SK-N-SH (cell line): Measurements from ENCODE around the gene ZNF280A. TPM values are rescaled to one million over a fixed set of nuclear protein-coding genes. Genes with fewer than 3 reads are reported as not detected.

ENCODE experiments used
- CTCF ChIA-PET: fragments of 300-600, 350-600 bp; formaldehyde crosslinking; extraction: SDS; loops from one replicate; lab custom pipeline; 2021; lab: Yijun Ruan, JAX
- POLR2A ChIA-PET: fragments of 350-600 bp; sonication (Branson Sonifier 250); formaldehyde crosslinking; extraction: SDS; loops from one replicate; lab custom pipeline; 2020; ENCODE audit warnings: antibody characterized with exemption, inconsistent platforms; lab: Yijun Ruan, JAX
- DNase-seq: peaks from one replicate; pipeline ENCODE4 v3.0.0; 2012
- H2AFZ ChIP-seq: fragments of 200-600 bp; sonication (generic); 2 replicates; pipeline ENCODE4 v1.8.1; 2016; ENCODE audit warnings: antibody characterized with exemption, mild to moderate bottlenecking, low read depth
- H3F3A ChIP-seq: fragments of 200-600 bp; sonication (generic); replicated peaks from 2 replicates; pipeline ENCODE3; 2016; ENCODE audit warnings: antibody characterized with exemption, mild to moderate bottlenecking; ENCODE audit not compliant: insufficient read depth
- H3K27ac ChIP-seq, 2 experiments: fragments of 200-500 bp in 1 of 2; fragments of 200-600 bp in 1 of 2; sonication (Bioruptor generic) in 1 of 2; sonication (generic), shearing (Covaris generic) in 1 of 2; 2 replicates each; pipeline versions ENCODE4 v1.5.1 to v1.6.1; 2014 to 2016; ENCODE audit warnings: low read depth in 2 of 2, inconsistent platforms in 1 of 2, low read length in 1 of 2, mild to moderate bottlenecking in 1 of 2, mixed read lengths in 1 of 2
- H3K27me3 ChIP-seq: fragments of 200-600 bp; sonication (generic), shearing (Covaris generic); 2 replicates; pipeline ENCODE4 v1.6.1; 2016; ENCODE audit warnings: mixed run types; ENCODE audit not compliant: insufficient read depth
- H3K36me3 ChIP-seq, 2 experiments: fragments of 200-500 bp in 1 of 2; fragments of 200-600 bp in 1 of 2; sonication (Bioruptor generic) in 1 of 2; sonication (generic) in 1 of 2; replicated peaks in 1 of 2; 2 replicates each; pipeline versions ENCODE3 to v1.5.1; 2014 to 2016; ENCODE audit warnings: low read length in 1 of 2, mild to moderate bottlenecking in 1 of 2; ENCODE audit not compliant: insufficient read depth in 2 of 2, control insufficient read depth in 1 of 2
- H3K4me1 ChIP-seq, 2 experiments: fragments of 200-500 bp in 1 of 2; fragments of 200-600 bp in 1 of 2; sonication (Bioruptor generic) in 1 of 2; sonication (generic), shearing (Covaris generic) in 1 of 2; 2 replicates each; pipeline versions ENCODE4 v1.5.1 to v1.6.1; 2014 to 2016; ENCODE audit warnings: low read depth in 1 of 2, low read length in 1 of 2, mixed run types in 1 of 2; ENCODE audit not compliant: insufficient read depth in 2 of 2, control insufficient read depth in 1 of 2
- H3K4me2 ChIP-seq: fragments of 200-600 bp; sonication (generic), shearing (Covaris generic); 2 replicates; pipeline ENCODE4 v1.6.1; 2017; ENCODE audit warnings: mixed run types
- H3K4me3 ChIP-seq, 2 experiments: fragments of 200-500 bp in 1 of 2; fragments of 200-600 bp in 1 of 2; sonication (Bioruptor generic) in 1 of 2; sonication (generic), shearing (Covaris generic) in 1 of 2; 2 replicates each; pipeline versions ENCODE4 v1.5.1 to v1.8.1; 2014 to 2016; ENCODE audit warnings: low read depth in 2 of 2, inconsistent platforms in 1 of 2, low read length in 1 of 2, mild to moderate bottlenecking in 1 of 2, mixed read lengths in 1 of 2, moderate library complexity in 1 of 2
- H3K79me2 ChIP-seq: fragments of 200-600 bp; sonication (generic); 2 replicates; pipeline ENCODE4 v1.8.1; 2017; ENCODE audit warnings: mild to moderate bottlenecking; ENCODE audit not compliant: insufficient read depth
- H3K9ac ChIP-seq: fragments of 200-600 bp; sonication (generic); 2 replicates; pipeline ENCODE4 v1.6.1; 2017; ENCODE audit warnings: mixed run types
- H3K9me2 ChIP-seq: fragments of 200-600 bp; sonication (generic); 2 replicates; pipeline ENCODE4 v1.6.1; 2017; ENCODE audit warnings: mixed run types
- H3K9me3 ChIP-seq: fragments of 200-600 bp; sonication (generic); 2 replicates; pipeline ENCODE4 v1.6.1; 2017; ENCODE audit warnings: mixed run types, mild to moderate bottlenecking, moderate library complexity
- H4K20me1 ChIP-seq: fragments of 200-600 bp; sonication (generic); 2 replicates; pipeline ENCODE4 v1.6.1; 2017; ENCODE audit warnings: mild to moderate bottlenecking, mixed run types; ENCODE audit not compliant: insufficient read depth
- CTCF ChIP-seq: fragments of 200-600 bp; sonication (generic); IDR thresholded peaks from 2 replicates; pipeline ENCODE4 v1.6.1; 2017; ENCODE audit warnings: antibody characterized with exemption, mild to moderate bottlenecking, moderate library complexity
- EZH2phosphoT487 ChIP-seq: fragments of 200-600 bp; sonication (generic); IDR thresholded peaks from 2 replicates; pipeline ENCODE4 v1.6.1; 2017; ENCODE audit warnings: low read depth, mixed run types, mild to moderate bottlenecking, antibody characterized with exemption, moderate library complexity, borderline replicate concordance
- GABPA ChIP-seq: IDR thresholded peaks from 2 replicates; pipeline ENCODE4 v1.4.0; 2012; ENCODE audit warnings: low read depth, mild to moderate bottlenecking
- GATA2 ChIP-seq: sonication (generic); formaldehyde crosslinking; IDR thresholded peaks from 2 replicates; pipeline ENCODE4 v1.5.0; 2020; ENCODE audit warnings: mild to moderate bottlenecking, missing genetic modification reagents
- IRF3 ChIP-seq: fragments of 150-350 bp; IDR thresholded peaks from 2 replicates; pipeline ENCODE4 v1.6.1; 2016; ENCODE audit warnings: mild to moderate bottlenecking, low read depth, low read length
- JUND ChIP-seq: IDR thresholded peaks from 2 replicates; pipeline ENCODE4 v1.4.0; 2012
- RCOR1 ChIP-seq: fragments of 150-350 bp; IDR thresholded peaks from 2 replicates; pipeline ENCODE4 v1.6.1; 2017; ENCODE audit warnings: antibody characterized with exemption, low read length
- RFX5 ChIP-seq: IDR thresholded peaks from 2 replicates; pipeline ENCODE4 v1.6.1; 2012; ENCODE audit warnings: mild to moderate bottlenecking, improper control_type of control experiment, low read length
- RXRA ChIP-seq: IDR thresholded peaks from 2 replicates; pipeline ENCODE4 v1.4.0; 2012; ENCODE audit warnings: low read depth, mild to moderate bottlenecking, borderline replicate concordance
- SIN3A ChIP-seq: IDR thresholded peaks from 2 replicates; pipeline ENCODE4 v1.6.1; 2012; ENCODE audit warnings: low read depth, mild to moderate bottlenecking, low read length, moderate library complexity, borderline replicate concordance
- TAF1 ChIP-seq: IDR thresholded peaks from 2 replicates; pipeline ENCODE4 v1.6.1; 2012; ENCODE audit warnings: low read depth, mild to moderate bottlenecking, low read length, moderate library complexity, borderline replicate concordance
- TCF12 ChIP-seq: IDR thresholded peaks from 2 replicates; pipeline ENCODE4 v1.4.0; 2012
- WGBS: methylation state at CpG from one replicate; pipeline ENCODE4 v1.1.6; 2017; ENCODE audit warnings: low lambda C conversion rate; 5-methylcytosine and 5-hydroxymethylcytosine counted together
- polyA plus RNA-seq, 3 experiments: library from polyadenylated mRNA; depleted of rRNA; stranded (reverse); fragments of >200 nt; gene quantifications; 2 replicates each; pipeline ENCODE4 v1.2.3, GENCODE V29; 2012

ZNF280A gene
- polyA plus RNA-seq, 1 of the 3 experiments (the other 2 are of a cell fraction): not detected

- Histone ChIP-seq H3K4me1 (peaks cover 0 to 2% of the 10 kb centered on the region in 2 experiments; a peak in 1 of 4 replicates), H2AFZ (no peak overlapping the region)
- TF ChIP-seq GATA2 (CRISPR knock-in tag) (no peak), RCOR1 (no peak), TAF1 (no peak), RXRA (no peak), SIN3A (no peak)
- TF ChIP-seq, all 33 proteins: peak for 0
- Histone ChIP-seq H3K9me2 (no peaks in the 10 kb centered on the region), H3K79me2 (no peaks in the 10 kb centered on the region), H3K27ac (no peak overlapping the region), H3K36me3 (no peaks in the 10 kb centered on the region), H3K4me3 (no peak overlapping the region), H4K20me1 (no peaks in the 10 kb centered on the region), H3K27me3 (peaks cover 6% of the 10 kb centered on the region; the same call in 1 of the 2 replicates), H3F3A (no peaks in the 10 kb centered on the region), H3K4me2 (no peak overlapping the region), H3K9me3 (no peaks in the 10 kb centered on the region), H3K9ac (no peak overlapping the region)
- 54% methylated on average over 1 of the region's 1 CpG for WGBS
- ChIA-PET CTCF (interaction anchor here (0.8 to 5.2 kb wide), 16 partner anchors 18 to 490 kb away, joined by 3 to 43 read pairs (median 6); partner anchors contain the start of gene ZNF280B), POLR2A (no interaction called here)
- no peak for DNase-seq
These were observed 54.3 kb downstream of the ZNF280A start for GRCh38 chr22:22465782-22466181.

- no peak for DNase-seq
- H3K9ac ChIP-seq: no peak overlapping the region
These were observed 54.9 kb downstream of the ZNF280A start for GRCh38 chr22:22465094-22465602.

More at GRCh38 chr22:22465094-22465602, 54.9 kb downstream of the ZNF280A start:
- Histone ChIP-seq H3K4me3 (no peak overlapping the region), H3K79me2 (no peaks in the 10 kb centered on the region), H3K27ac (no peak overlapping the region), H3K4me2 (no peak overlapping the region), H3K9me3 (no peaks in the 10 kb centered on the region), H3K36me3 (no peaks in the 10 kb centered on the region), H2AFZ (no peak overlapping the region), H3F3A (no peaks in the 10 kb centered on the region)
- ChIA-PET CTCF (interaction anchor here (0.8 to 5.2 kb wide), 25 partner anchors 9 to 504 kb away, joined by 3 to 43 read pairs (median 10); partner anchors contain the start of genes PRAME and ZNF280B), POLR2A (no interaction called here)
- WGBS: 36% methylated on average over 7 of the region's 7 CpGs
- TF ChIP-seq CTCF: no peak
- TF ChIP-seq RFX5: no peak
- TF ChIP-seq IRF3: no peak
- TF ChIP-seq TCF12: no peak
- no peak for TF ChIP-seq RXRA
- TF ChIP-seq GABPA: no peak
- no peak for TF ChIP-seq JUND
- no peak for TF ChIP-seq EZH2phosphoT487
- TF ChIP-seq, all 33 proteins: peak for 0
- Histone ChIP-seq H3K27me3 (peaks cover 6% of the 10 kb centered on the region; the same call in 1 of the 2 replicates), H4K20me1 (no peaks in the 10 kb centered on the region), H3K9me2 (no peaks in the 10 kb centered on the region), H3K4me1 (peaks cover 0 to 2% of the 10 kb centered on the region in 2 experiments; a peak in 1 of 4 replicates)
